NCI-H2171 (cell line): ENCODE results near the gene NEK8.
A peak's percentile ranks its signal among the peaks of the same experiment; 100 is the strongest.

Experiments used
- DNase-seq: peaks from one replicate; lab custom pipeline; 2025; lab: John Stamatoyannopoulos, UW

NEK8 gene

GRCh38 chr17:28728364-28729200 lies at the start of gene NEK8:
TSS of gene NEK8 (plus strand) at chr17:28728788. CDS start at chr17:28728814, 26 bp downstream.
- DNase-seq, result peak; percentile 90

GRCh38 chr17:28682655-28683054 lies 45.9 kb upstream of the NEK8 start:
- no peak for DNase-seq

GRCh38 chr17:28684963-28685362 lies 43.6 kb upstream of the NEK8 start:
- DNase-seq, result peak; percentile 72

GRCh38 chr17:28685366-28685765 lies 43.2 kb upstream of the NEK8 start:
- DNase-seq, result no peak

- peak; percentile 37 for DNase-seq
Observed at GRCh38 chr17:28686296-28686695, 42.3 kb upstream of the NEK8 start.

- DNase-seq, result no peak
Observed at GRCh38 chr17:28688481-28688880, 40.1 kb upstream of the NEK8 start.

GRCh38 chr17:28689011-28689410 lies 39.6 kb upstream of the NEK8 start:
- no peak for DNase-seq

GRCh38 chr17:28693869-28694268 lies 34.7 kb upstream of the NEK8 start:
- no peak for DNase-seq

- no peak for DNase-seq
Observed at GRCh38 chr17:28698253-28698941, 30.2 kb upstream of the NEK8 start.

GRCh38 chr17:28700278-28700677 lies 28.3 kb upstream of the NEK8 start:
- DNase-seq, result no peak

- no peak for DNase-seq
Observed at GRCh38 chr17:28700830-28701492, 27.6 kb upstream of the NEK8 start.

- no peak for DNase-seq
Observed at GRCh38 chr17:28702026-28702751, 26.4 kb upstream of the NEK8 start.

GRCh38 chr17:28702752-28703150 lies 25.8 kb upstream of the NEK8 start:
- no peak for DNase-seq

- no peak for DNase-seq
Observed at GRCh38 chr17:28703552-28704218, 24.9 kb upstream of the NEK8 start.

GRCh38 chr17:28704219-28704858 lies 24.2 kb upstream of the NEK8 start:
- DNase-seq, result no peak

- DNase-seq, result no peak
Observed at GRCh38 chr17:28705074-28705659, 23.4 kb upstream of the NEK8 start.

- no peak for DNase-seq
Observed at GRCh38 chr17:28705728-28706334, 22.8 kb upstream of the NEK8 start.

GRCh38 chr17:28706471-28707338 lies 21.9 kb upstream of the NEK8 start:
- no peak for DNase-seq

GRCh38 chr17:28707339-28707720 lies 21.3 kb upstream of the NEK8 start:
- DNase-seq, result no peak
